HG03457 (cell line): ENCODE results near the gene NAA50.

ENCODE experiments used
- ATAC-seq: cut with Tn5 transposase; IDR thresholded peaks from one replicate; pipeline ENCODE4 v1.9.1; 2021; ENCODE audit warnings: moderate number of reproducible peaks; ENCODE audit not compliant: unreplicated experiment

The NAA50 gene

DNA sequence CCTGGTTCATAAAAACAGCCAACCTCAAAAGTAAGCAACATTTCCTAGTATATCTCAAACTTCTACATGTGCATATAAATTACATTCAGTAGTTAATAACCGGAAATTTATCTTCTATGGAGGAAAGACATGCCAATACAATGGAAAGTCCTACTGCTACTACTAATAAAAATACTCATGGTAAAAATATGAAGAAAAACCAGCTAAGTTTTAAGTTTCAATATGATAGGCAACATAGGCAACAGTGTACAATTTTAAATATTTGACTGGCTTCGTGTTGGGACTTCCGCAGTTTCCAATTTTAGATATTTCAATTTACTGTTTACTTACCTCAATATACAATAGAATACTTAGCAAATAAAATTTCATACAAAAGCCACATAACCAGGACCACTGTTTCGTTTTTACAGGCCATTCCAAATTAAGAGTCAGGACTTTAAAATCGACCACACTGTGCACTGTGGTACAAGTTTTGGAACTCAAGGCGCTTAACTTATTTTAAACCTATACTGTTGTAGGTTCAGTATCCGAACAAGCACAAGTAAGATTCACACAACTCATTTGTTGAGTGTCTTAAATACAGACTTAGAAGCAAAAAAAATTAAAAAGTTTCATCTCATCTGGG lies 2.9 kb downstream of the NAA50 start:
- ATAC-seq = no peak

GRCh38 chr3:113741620-113742019 lies 4.4 kb downstream of the NAA50 start:
- no peak for ATAC-seq

- ATAC-seq = no peak
Observed at GRCh38 chr3:113741086-113741485, 5.0 kb downstream of the NAA50 start.

DNA sequence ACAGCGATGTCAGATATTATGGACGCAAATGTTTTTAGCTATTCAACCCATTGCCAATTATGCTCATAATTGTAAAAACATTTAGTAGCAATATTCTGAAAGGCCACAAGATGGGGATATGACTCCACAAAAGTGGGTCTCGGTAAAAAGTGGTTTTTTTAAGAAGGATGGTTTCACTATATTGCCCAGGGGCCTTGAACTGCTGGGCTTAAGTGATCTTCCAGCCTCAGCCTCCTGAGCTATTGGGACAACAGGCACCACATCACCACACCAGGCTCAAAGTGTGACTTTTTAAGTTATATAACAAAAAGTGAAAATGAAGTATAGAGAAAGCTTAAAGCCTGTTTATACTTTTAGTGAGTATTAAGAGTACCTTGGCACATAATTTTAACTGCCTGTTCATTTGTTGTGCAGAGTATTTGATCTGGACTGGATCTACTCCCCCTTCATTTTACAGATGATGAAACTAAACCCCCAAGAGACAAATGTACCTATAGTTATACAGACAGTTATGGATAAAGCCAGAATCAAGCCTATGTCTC lies 9.4 kb downstream of the NAA50 start:
- no peak for ATAC-seq

- ATAC-seq = no peak
Observed at GRCh38 chr3:113731694-113732093, 14.4 kb downstream of the NAA50 start.

DNA sequence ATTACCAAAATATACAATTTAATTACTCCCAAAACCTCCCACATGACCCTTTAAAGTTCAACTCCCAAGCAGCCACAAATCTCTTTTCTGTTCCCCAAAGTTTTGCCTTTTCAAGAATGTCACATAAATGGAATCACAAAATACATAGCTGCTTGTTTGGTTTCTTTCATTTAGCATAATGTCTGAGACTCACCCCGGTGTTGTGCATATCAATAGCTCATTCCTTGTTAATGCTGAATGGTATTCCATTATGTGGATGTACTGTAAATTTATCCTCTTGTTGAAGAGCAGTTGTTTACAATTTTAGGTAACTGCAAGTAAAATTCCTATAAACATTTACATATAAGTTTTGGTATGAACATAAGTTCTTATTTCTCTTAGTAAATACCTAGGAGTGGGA lies 15.5 kb downstream of the NAA50 start:
- ATAC-seq = no peak

DNA sequence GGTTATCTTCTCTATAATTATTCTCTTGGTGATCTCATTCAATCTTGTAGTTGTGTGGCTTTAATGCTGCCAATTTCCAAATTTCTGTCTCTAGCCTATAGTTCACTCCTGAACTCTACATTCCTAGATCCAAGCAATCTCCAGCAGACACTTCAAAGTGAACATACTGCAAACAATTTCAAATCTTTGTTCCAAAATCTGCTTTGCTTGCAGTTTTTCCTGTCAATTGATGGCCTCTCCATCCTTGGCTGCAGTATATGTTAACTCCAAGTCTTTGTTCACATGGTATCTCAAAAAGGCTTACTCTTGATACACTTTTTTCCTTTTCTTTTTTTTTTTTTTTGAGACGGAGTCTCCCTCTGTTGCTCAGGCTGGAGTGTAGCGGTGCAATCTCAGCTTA lies 17.4 kb downstream of the NAA50 start:
- ATAC-seq = no peak

- ATAC-seq = no peak
Observed at GRCh38 chr3:113721636-113722035, 24.4 kb downstream of the NAA50 start.

DNA sequence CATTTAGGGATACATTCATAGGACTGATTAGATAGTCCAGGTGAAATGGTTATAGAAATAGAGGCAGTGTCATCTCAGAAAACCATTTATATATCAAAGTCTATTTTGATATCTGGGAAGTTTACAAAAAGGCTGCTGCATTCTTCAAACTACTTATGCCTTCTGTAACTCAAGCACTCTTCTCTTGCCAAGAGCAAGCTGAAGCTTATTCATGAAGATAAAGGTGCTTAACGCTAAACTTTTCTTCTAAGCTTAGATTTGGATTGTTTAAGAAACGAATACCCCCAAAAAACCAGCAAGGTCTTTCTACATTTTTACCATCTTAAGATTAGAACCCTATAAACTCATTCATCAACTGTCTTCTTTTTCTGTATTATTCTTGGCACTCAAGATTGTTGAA lies 26.3 kb downstream of the NAA50 start:
- ATAC-seq = no peak

DNA sequence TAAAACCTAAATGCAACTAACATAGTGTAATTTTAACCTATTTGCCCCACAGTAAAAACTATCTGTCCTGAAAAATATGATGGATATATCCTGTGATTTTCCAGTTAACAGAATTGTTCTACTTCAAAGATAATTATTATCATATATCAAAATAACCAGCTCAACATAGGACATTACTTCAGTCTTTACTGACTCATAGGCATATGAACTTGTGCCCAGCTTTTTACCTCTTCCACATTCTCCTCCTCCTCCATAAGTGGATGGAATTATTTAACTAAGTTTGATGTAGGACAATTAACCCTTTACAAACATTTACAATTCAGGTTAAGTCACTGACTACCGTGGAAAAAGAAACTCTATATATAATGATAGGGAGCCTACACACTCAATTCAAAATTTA lies 26.8 kb downstream of the NAA50 start:
- no peak for ATAC-seq

- ATAC-seq = no peak
Observed at GRCh38 chr3:113717818-113718217, 28.2 kb downstream of the NAA50 start.

DNA sequence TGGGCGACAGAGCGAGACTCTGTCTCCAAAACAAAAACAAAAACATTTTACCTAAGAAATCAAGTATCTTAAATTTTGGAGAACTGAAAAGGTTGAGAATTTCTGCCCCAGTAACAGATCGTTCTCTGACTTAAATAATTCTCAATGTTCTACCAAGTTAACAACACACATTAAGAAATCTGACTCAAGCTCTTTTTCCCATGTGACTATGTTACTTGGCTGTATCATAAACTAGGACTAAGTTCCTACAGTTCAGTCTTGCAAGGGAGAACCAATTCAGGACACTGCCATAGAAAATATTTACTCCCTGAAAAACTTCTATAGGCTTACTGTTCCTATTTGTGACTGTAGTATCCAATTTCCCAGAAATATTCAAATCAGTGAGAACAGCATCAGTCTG lies 28.7 kb downstream of the NAA50 start:
- no peak for ATAC-seq

- no peak for ATAC-seq
Observed at GRCh38 chr3:113714702-113715101, 31.3 kb downstream of the NAA50 start.

GRCh38 chr3:113712129-113712528 lies 33.9 kb downstream of the NAA50 start:
- ATAC-seq = no peak

GRCh38 chr3:113707835-113708234 lies 38.2 kb downstream of the NAA50 start:
- ATAC-seq = no peak

DNA sequence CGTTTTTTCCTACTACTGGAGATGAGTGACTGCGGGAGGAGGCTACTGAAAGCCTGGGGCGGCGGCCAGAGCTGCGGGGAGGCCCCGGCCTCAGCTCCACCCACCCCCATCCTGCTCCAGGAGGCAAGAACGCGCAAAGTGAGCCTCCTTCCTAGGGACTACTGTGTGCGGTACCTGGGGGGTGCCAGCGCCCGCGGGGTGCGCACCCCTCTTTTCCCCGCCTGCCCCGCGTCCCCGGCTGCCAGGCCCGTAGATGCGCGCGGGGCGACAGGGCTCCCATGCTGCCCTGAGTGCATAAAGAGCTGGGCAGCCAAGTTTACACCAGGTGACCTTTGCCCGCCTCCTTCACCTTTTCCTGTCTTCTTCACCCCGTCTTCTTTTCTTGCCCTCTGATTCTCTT lies 47.1 kb downstream of the NAA50 start:
- ATAC-seq = no peak

- ATAC-seq = no peak
Observed at GRCh38 chr3:113698213-113698742, 47.8 kb downstream of the NAA50 start.

DNA sequence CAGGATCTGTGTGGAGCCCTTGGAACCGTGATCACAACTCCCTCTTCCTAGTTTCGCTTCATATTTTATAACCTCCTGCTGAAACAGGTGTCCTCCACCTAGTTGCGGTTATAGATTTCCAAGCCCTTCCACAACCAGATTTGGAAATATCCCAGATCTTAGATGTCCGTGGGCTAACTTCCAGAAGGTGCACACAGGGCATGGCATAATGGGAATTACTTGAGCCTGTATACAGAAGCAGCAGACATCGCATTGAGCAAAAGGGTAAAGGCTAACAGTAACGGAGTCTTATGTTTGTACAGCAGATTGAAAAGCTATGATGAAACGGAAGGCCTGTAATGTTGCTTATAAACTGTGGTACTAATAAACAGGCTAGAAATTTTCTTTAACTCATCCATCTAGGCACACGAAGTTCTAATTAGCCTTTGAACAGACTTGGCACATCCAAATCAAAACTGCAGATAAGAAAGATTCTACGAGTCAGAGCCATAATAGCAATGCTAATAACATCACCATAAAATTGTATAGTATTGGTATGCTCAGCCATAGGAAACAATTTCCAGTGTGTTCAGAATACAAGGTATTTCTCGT lies 48.5 kb downstream of the NAA50 start:
- ATAC-seq = no peak

DNA sequence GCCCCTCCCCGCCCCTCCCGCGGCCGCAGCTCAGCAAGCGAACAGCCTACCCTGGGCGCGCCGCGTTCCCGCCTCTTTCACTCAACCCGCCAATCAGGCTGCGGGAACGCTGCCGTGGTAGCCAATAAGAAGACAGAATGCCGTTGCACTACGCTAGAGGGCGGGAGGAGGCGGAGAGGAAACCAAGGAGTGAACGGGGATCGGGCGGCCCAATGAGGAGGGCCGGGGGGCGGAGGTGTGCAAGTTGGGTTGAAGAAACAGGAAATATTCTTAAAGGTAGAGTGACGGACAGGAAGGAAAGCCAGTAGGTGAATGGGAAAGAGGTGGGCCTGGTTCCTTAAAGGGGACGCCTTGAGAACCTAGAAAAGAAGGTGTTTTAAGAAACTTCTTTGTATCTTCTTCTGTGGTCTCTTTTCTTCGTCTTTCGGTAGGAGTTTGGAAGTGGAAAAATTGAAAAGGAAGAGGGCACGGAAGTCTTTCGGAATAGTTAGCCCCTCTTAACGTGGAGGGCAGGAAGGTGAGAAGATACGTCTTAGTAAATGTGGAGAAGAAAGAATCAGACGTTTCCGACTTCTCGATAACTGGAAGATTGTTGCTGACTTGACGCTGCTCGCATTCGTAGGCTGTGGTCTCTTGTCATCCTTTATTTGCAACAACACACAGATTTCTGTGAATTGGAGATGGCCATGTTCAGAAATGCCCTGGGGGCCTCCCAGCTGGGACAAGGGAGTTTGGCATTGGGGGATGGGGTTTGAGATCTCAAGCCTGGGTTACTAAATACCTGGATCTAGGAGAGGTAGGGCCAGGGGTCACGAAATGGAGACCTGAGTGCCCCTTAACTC lies 49.2 kb downstream of the NAA50 start:
- peak; percentile 93 for ATAC-seq

DNA sequence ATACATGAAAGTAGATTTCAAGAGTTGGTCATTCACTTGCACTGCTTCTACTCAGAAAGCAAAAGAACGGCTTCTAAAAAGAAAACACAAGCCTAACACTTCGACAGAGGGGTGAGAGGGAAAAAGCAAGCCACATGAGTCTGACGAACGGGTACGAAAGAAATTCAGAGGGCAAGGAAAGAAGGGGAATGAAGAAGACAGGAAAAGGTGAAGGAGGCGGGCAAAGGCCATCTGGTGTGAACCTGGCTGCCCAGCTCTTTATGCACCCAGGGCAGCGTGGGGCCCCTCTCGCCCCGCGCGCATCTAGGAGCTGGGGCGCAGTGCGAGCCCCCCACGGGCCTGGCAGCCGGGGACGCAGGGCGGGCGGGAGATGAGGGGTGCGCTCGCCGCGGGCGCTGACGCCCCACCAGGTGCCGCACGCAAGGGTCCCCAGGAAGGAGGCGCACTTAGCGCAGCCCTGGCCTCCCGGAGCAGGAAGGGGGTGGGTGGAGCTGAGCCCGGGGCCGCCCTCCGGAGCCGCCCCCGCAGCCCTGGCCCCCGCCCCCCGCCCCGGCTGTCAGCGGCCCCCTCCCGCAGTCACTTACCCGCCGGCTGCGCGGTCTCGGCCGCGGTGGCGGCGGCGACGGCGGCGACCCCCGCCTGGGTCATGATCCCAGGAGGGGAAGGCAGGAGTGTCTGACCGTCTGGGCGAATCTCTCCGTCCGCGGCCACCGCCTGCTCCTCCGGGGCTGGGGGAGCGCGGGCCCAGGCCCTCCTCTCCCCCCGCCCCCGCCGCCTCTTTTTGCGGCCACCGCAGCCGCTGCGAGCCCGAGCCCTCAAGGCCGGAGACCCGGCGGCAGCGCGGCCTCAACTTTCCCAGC lies 50.0 kb downstream of the NAA50 start, which contains the start of gene USF3:
Gene USF3 (minus strand): TSS at position 857 of the 860 bp plus-strand sequence. CDS start 21,764 bp downstream, outside the sequence.
- peak; percentile 46 for ATAC-seq

DNA sequence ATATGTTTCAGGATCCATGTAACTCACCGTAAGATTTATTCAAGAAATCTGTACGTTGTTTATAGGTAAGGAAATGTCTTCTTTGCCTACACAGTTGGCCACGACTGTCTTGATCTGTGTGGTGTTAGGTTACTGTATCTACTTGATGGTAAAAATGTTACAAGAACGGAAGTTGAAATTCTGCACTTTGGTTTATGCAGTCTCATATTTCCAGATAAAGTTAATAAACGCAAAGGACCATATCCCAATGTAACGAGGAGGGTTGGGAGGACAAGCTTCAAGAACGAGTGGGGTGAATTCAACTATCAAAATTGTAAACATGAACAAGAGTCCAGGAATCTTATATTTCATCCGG lies 50.6 kb downstream of the NAA50 start:
- no peak for ATAC-seq
